Panc1 (cell line): ENCODE measurements around the gene CALB2. TPM values are rescaled to one million over a fixed set of nuclear protein-coding genes. Genes with fewer than 3 reads are reported as not detected.

Experiments
- ATAC-seq: fragments of 200-7000 bp; cut with Tn5 transposase; 2 replicates; pipeline ENCODE4 v1.9.1; 2020; ENCODE audit warnings: mild to moderate bottlenecking, moderate library complexity
- BruUV-seq: library from RNA; stranded (reverse); fragments of 400-500 nt; replicated peaks from 2 replicates; lab custom pipeline; 2021; lab: Mats Ljungman, UMichigan
- CTCF ChIA-PET: fragments of 300-600 bp; sonication (Branson Sonifier 250); formaldehyde crosslinking; loops from one replicate; lab custom pipeline; 2022; ENCODE audit warnings: antibody characterized with exemption; lab: Charles Lee
- POLR2A ChIA-PET: fragments of 300-600 bp; sonication (Branson Sonifier 250); formaldehyde crosslinking; loops from one replicate; lab custom pipeline; 2022; ENCODE audit warnings: antibody characterized with exemption; lab: Charles Lee
- DNase-seq: peaks from one replicate; pipeline ENCODE4 v3.0.0-alpha.2; 2010; ENCODE audit warnings: low read depth, low spot score
- H3K27ac ChIP-seq: 2 replicates; pipeline ENCODE4 v1.5.1; 2011; ENCODE audit warnings: mild to moderate bottlenecking, low read length, inconsistent platforms
- H3K27me3 ChIP-seq: fragments of 200-500 bp; sonication (Bioruptor generic); 2 replicates; pipeline ENCODE4 v1.6.0; 2014; ENCODE audit warnings: low read length, inconsistent platforms; ENCODE audit not compliant: control insufficient read depth, insufficient read depth
- H3K36me3 ChIP-seq: fragments of 200-500 bp; sonication (Bioruptor generic); 2 replicates; pipeline ENCODE4 v1.5.1; 2014; ENCODE audit warnings: inconsistent platforms, mild to moderate bottlenecking, low read length, moderate library complexity; ENCODE audit not compliant: control insufficient read depth, insufficient read depth
- H3K4me1 ChIP-seq: 2 replicates; pipeline ENCODE4 v1.5.1; 2011; ENCODE audit warnings: inconsistent platforms, mild to moderate bottlenecking, low read length, moderate library complexity; ENCODE audit not compliant: control insufficient read depth, insufficient read depth
- H3K4me3 ChIP-seq, 2 experiments: 2 replicates each; pipeline ENCODE4 v1.5.1; 2011 to 2012; ENCODE audit warnings: low read depth in 2 of 2, low read length in 2 of 2, mild to moderate bottlenecking in 2 of 2, inconsistent platforms in 1 of 2, moderate library complexity in 1 of 2
- H3K9me3 ChIP-seq: fragments of 200-500 bp; sonication (Bioruptor generic); 2 replicates; pipeline ENCODE4 v1.5.1; 2014; ENCODE audit warnings: low read depth, mild to moderate bottlenecking, inconsistent platforms, low read length, moderate library complexity; ENCODE audit not compliant: control insufficient read depth, insufficient read depth
- CTCF ChIP-seq: fragments of 450-650 bp; IDR thresholded peaks from 2 replicates; pipeline ENCODE4 v1.5.1; 2017; ENCODE audit warnings: mild to moderate bottlenecking
- POLR2AphosphoS5 ChIP-seq: IDR thresholded peaks from 2 replicates; pipeline ENCODE4 v1.6.1; 2012; ENCODE audit warnings: mild to moderate bottlenecking, low read depth, low read length, moderate library complexity
- SIN3A ChIP-seq: IDR thresholded peaks from 2 replicates; pipeline ENCODE4 v1.6.1; 2012; ENCODE audit warnings: low read depth, mild to moderate bottlenecking, low read length, moderate library complexity, borderline replicate concordance; ENCODE audit not compliant: insufficient read depth
- TCF7L2 ChIP-seq: IDR thresholded peaks from 2 replicates; pipeline ENCODE4 v1.6.1; 2011; ENCODE audit warnings: mild to moderate bottlenecking, low read depth, low read length, inconsistent platforms
- in situ Hi-C: cut with HindIII; loops from 2 replicates; pipeline ENCODE4 v1.10.0; 2016; ENCODE audit warnings: low sequenced_read_pairs, low pct_unique_long_range_greater_than_20kb
- intact Hi-C: fragments of 100-400 bp; cut with micrococcal nuclease; formaldehyde crosslinking; loops from one replicate; pipeline ENCODE4 v1.10.0; 2022; ENCODE audit not compliant: unreplicated experiment
- total RNA-seq: library from RNA; stranded (reverse); gene quantifications from one replicate; pipeline ENCODE4 v1.2.1, GENCODE V29; 2021; ENCODE audit not compliant: unreplicated experiment
- TF ChIP-seq, protein P1 (sequence below), 2 experiments: IDR thresholded peaks; 2 replicates each; pipeline ENCODE4 v1.6.1; 2011 to 2012; ENCODE audit warnings: low read depth in 2 of 2, control low read depth in 1 of 2, low read length in 1 of 2, mild to moderate bottlenecking in 1 of 2, moderate library complexity in 1 of 2; ENCODE audit not compliant: insufficient read depth in 1 of 2

The CALB2 gene
- total RNA-seq, 1 experiment from 2014 or later, result 0.59 TPM

- BruUV-seq, result no TSS peak
- in situ Hi-C loops, result no loop called here
- CTCF ChIA-PET, result no interaction called here
- H3K36me3 ChIP-seq, result no peaks in the 10 kb centered on the region
- POLR2A ChIA-PET, result no interaction called here
- H3K27ac ChIP-seq, result no peak overlapping the region
- peak overlapping the region in 1 of 2 experiments; percentile 42; a peak in 3 of 4 replicates for H3K4me3 ChIP-seq
- no peaks in the 10 kb centered on the region for H3K9me3 ChIP-seq
- no peak for ATAC-seq
- no peak for TF ChIP-seq TCF7L2
- intact Hi-C loops, result no loop called here
- no peak for DNase-seq
- H3K4me1 ChIP-seq, result peaks cover 4% of the 10 kb centered on the region; the same call in 1 of the 2 replicates
- no peaks in the 10 kb centered on the region for H3K27me3 ChIP-seq
Measured at GRCh38 chr16:71425746-71426068, 67.2 kb downstream of the CALB2 start.

DNA sequence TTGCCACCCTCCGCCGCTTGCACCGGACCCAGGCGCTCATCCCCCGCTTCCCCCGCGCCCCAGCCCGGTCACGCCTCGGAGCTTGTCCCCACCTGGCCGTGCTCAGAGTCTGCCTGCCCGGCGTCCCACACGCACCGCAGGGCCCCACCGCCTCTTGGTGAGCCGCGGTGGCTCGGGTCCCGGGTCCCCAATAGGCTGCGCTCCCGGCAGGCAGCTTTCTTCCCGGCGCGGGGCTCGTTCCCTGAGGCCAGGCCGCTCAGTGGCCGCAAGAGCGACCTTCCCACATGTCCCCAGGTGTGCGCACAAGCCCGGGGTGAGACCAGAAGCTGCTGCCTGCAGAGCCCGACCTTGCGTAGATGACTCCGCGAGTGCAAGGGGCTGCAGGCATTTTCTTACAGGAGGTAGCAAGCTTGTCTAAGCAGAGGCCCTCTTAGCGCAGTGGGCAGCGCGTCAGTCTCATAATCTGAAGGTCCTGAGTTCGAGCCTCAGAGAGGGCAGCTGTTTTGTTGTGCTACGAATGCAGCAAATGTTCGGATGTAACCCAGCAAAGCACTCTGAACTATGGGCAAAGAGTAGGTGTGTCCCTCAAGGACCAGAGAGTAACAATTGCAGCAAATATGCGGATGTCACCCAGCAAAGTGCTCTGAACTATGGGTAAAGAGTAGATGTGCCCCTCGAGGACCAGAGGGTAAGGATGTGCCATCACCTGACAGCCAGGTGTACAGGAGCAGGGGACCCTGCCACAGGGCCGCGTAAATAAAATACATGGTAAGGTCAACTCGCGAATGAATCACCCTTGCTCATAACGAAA lies 67.8 kb downstream of the CALB2 start:
- Histone ChIP-seq H3K27me3 (no peaks in the 10 kb centered on the region), H3K4me3 (peak overlapping the region; percentile 36 to 42), H3K36me3 (no peaks in the 10 kb centered on the region), H3K4me1 (peaks cover 4% of the 10 kb centered on the region; the same call in 1 of the 2 replicates), H3K9me3 (no peaks in the 10 kb centered on the region), H3K27ac (no peak overlapping the region)
- intact Hi-C loops (no loop called here), in situ Hi-C loops (no loop called here)
- no TSS peak for BruUV-seq
- DNase-seq (peak; percentile 79), ATAC-seq (peak; percentile 94)
- POLR2A ChIA-PET, result no interaction called here
- TF ChIP-seq SIN3A (no peak), TCF7L2 (peak; percentile 53)
- CTCF ChIA-PET, result no interaction called here

- Histone ChIP-seq H3K27ac (peak overlapping the region; percentile 77), H3K4me3 (peak overlapping the region in 1 of 2 experiments; percentile 36; a peak in 2 of 4 replicates), H3K36me3 (no peaks in the 10 kb centered on the region), H3K4me1 (peaks cover 4% of the 10 kb centered on the region; the same call in 1 of the 2 replicates), H3K27me3 (no peaks in the 10 kb centered on the region), H3K9me3 (no peaks in the 10 kb centered on the region)
- ChIA-PET CTCF (no interaction called here), POLR2A (no interaction called here)
- ATAC-seq (no peak; the same call in 1 of the 2 replicates), DNase-seq (peak; percentile 68)
- in situ Hi-C loops (no loop called here), intact Hi-C loops (no loop called here)
- BruUV-seq, result TSS peak; percentile 100
- TF ChIP-seq POLR2AphosphoS5 (no peak), CTCF (no peak), TCF7L2 (no peak), SIN3A (no peak)
- TF ChIP-seq, protein P1, sequence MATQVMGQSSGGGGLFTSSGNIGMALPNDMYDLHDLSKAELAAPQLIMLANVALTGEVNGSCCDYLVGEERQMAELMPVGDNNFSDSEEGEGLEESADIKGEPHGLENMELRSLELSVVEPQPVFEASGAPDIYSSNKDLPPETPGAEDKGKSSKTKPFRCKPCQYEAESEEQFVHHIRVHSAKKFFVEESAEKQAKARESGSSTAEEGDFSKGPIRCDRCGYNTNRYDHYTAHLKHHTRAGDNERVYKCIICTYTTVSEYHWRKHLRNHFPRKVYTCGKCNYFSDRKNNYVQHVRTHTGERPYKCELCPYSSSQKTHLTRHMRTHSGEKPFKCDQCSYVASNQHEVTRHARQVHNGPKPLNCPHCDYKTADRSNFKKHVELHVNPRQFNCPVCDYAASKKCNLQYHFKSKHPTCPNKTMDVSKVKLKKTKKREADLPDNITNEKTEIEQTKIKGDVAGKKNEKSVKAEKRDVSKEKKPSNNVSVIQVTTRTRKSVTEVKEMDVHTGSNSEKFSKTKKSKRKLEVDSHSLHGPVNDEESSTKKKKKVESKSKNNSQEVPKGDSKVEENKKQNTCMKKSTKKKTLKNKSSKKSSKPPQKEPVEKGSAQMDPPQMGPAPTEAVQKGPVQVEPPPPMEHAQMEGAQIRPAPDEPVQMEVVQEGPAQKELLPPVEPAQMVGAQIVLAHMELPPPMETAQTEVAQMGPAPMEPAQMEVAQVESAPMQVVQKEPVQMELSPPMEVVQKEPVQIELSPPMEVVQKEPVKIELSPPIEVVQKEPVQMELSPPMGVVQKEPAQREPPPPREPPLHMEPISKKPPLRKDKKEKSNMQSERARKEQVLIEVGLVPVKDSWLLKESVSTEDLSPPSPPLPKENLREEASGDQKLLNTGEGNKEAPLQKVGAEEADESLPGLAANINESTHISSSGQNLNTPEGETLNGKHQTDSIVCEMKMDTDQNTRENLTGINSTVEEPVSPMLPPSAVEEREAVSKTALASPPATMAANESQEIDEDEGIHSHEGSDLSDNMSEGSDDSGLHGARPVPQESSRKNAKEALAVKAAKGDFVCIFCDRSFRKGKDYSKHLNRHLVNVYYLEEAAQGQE (IDR thresholded peaks at IDR 0.05; ENCODE audit: insufficient read depth in 1 of 2, low read depth in 2 of 2, low read length in 1 of 2), result no peak
Measured at GRCh38 chr16:71426880-71427615, 68.5 kb downstream of the CALB2 start.
